Activated CD4-positive, alpha-beta T cell treated with anti-CD3 and anti-CD28 coated beads, Interleukin-2, amount 10 ng/mL, durations not matched to agents 24 days and 14 days (primary cell): ENCODE measurements around the gene DNM3. TPM values are rescaled to one million over a fixed set of nuclear protein-coding genes. Genes with fewer than 3 reads are reported as not detected.
A peak's percentile ranks its signal among the peaks of the same experiment; 100 is the strongest.
"Not testable (repeated sequence)": the region's sequence is repeated elsewhere in the genome, so short reads cannot be mapped to it uniquely, and the experiment has no call there.

Source experiments
- DNase-seq: peaks from one replicate; pipeline ENCODE4 v3.0.0; 2022
- H3K27ac Mint-ChIP-seq: one replicate; pipeline ENCODE4 v1.8.0; 2022; ENCODE audit warnings: mild to moderate bottlenecking, mixed read lengths
- H3K27me3 Mint-ChIP-seq: one replicate; pipeline ENCODE4 v1.8.0; 2022; ENCODE audit warnings: mixed read lengths
- H3K36me3 Mint-ChIP-seq: one replicate; pipeline ENCODE4 v1.8.0; 2022; ENCODE audit warnings: low read depth, mild to moderate bottlenecking, mixed read lengths
- H3K4me1 Mint-ChIP-seq: one replicate; pipeline ENCODE4 v1.8.0; 2021; ENCODE audit warnings: mixed read lengths
- H3K4me3 Mint-ChIP-seq: one replicate; pipeline ENCODE4 v1.8.0; 2022; ENCODE audit warnings: mild to moderate bottlenecking, moderate library complexity, mixed read lengths
- H3K9me3 Mint-ChIP-seq: one replicate; pipeline ENCODE4 v1.8.0; 2021; ENCODE audit warnings: mixed read lengths
- intact Hi-C: fragments of 100-400 bp; cut with micrococcal nuclease; formaldehyde crosslinking; loops from one replicate; pipeline ENCODE4 v1.15.1; 2023
- total RNA-seq: library from RNA; stranded (reverse); gene quantifications from 2 replicates; pipeline ENCODE4 v1.2.3, GENCODE V29; 2022

The DNM3 gene
- total RNA-seq, 1 donor from 2014 or later: 0.42 TPM

DNA sequence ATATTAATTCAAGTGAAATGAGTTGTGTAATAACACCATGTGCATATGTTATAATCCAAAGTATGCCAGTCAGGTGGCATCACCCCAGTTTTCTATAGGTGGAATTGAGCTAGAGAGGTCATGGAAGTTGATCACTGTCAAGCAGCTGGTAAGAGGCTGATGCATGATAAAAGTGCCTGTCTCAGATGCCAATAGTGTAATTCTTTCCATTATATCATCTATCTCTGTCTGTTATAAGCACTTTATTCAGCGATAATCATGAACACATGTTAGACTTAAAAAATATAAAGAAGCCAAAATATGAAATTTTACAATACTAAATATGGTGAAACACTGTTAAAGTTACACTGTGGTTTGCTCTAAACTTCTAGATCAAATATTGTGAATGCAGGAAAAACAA is 156.6 kb downstream of the DNM3 start:
- Mint-ChIP-seq H3K4me3 (no peak overlapping the region), H3K36me3 (no peaks in the 10 kb centered on the region), H3K4me1 (no peaks in the 10 kb centered on the region), H3K27ac (no peak overlapping the region), H3K27me3 (peaks cover 9% of the 10 kb centered on the region), H3K9me3 (no peaks in the 10 kb centered on the region)
- intact Hi-C loops: no loop called here
- no peak for DNase-seq

DNA sequence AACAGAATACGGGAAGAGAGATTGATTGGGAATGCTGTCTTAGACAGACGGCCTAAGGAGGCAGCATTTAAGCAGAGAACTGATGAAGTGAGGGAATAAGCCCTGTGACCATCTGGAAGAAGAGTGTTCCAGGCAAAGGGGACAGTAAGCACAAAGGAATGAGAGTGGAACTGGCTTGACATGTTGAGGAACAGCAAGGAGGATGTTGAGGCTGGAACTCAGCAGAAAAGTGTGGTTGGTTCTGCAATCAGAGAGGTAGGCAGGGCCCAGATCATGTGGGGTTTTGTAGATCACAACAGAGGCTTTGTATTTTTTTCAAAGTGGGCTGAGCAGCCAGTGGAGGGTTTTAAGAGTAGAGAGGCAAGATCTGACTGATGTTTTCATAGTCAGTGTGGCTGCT is 157.4 kb downstream of the DNM3 start:
- H3K9me3 Mint-ChIP-seq: no peaks in the 10 kb centered on the region
- H3K36me3 Mint-ChIP-seq: no peaks in the 10 kb centered on the region
- no peak overlapping the region for H3K4me3 Mint-ChIP-seq
- peaks cover 4% of the 10 kb centered on the region for H3K27me3 Mint-ChIP-seq
- H3K27ac Mint-ChIP-seq: no peak overlapping the region
- intact Hi-C loops: no loop called here
- DNase-seq: no peak
- no peaks in the 10 kb centered on the region for H3K4me1 Mint-ChIP-seq

DNA sequence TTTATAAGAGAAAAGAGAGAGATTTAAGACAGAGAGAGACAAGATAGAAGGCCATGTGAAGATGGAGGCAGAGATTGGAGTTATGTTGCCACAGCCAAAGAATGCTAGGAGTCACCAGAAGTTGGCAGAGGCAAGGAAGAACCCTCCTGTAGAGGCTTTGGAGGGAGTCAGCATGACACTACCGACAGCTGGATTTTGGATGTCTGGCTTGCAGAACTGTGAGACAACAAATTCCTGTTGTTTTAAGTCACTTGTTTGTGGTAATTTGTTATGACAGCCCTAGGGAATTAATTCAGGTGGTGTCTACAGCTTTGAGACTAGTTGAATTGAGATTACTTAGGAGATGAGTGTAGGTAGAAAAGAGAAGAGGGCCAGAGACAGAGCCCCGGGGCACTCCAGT is 158.5 kb downstream of the DNM3 start:
- Mint-ChIP-seq H3K4me1 (peaks cover 3% of the 10 kb centered on the region), H3K9me3 (no peaks in the 10 kb centered on the region), H3K4me3 (no peak overlapping the region), H3K27ac (no peak overlapping the region), H3K36me3 (no peaks in the 10 kb centered on the region), H3K27me3 (peaks cover 2% of the 10 kb centered on the region)
- intact Hi-C loops: loop anchor here (5.0 kb wide), 1 partner anchor 93 kb away; no protein-coding TSS in a partner anchor
- no peak for DNase-seq

DNA sequence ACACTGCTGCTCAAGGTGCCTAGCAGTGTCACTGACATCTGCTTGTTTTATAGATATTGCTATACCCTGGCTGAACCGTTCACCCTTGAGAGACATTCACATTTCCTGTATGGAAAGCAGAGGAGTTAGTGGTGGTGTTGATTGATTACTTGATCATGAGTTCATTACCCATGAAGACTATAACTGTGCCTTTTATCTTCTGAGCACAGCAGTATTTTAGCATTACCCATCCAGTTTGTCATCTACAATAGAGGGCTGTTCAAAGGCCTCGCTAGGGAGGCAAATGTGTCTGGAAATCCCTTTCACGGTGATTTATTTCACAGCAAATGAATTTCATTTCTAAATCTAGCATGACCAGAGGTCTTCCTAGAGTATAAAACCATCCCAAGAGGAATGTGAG is 160.0 kb downstream of the DNM3 start:
- H3K36me3 Mint-ChIP-seq: no peaks in the 10 kb centered on the region
- intact Hi-C loops: loop anchor here (5.0 kb wide), 1 partner anchor 91 kb away; no protein-coding TSS in a partner anchor
- no peaks in the 10 kb centered on the region for H3K9me3 Mint-ChIP-seq
- H3K4me3 Mint-ChIP-seq: no peak overlapping the region
- peaks cover 3% of the 10 kb centered on the region for H3K4me1 Mint-ChIP-seq
- no peak overlapping the region for H3K27ac Mint-ChIP-seq
- H3K27me3 Mint-ChIP-seq: peaks cover 2% of the 10 kb centered on the region
- no peak for DNase-seq

DNA sequence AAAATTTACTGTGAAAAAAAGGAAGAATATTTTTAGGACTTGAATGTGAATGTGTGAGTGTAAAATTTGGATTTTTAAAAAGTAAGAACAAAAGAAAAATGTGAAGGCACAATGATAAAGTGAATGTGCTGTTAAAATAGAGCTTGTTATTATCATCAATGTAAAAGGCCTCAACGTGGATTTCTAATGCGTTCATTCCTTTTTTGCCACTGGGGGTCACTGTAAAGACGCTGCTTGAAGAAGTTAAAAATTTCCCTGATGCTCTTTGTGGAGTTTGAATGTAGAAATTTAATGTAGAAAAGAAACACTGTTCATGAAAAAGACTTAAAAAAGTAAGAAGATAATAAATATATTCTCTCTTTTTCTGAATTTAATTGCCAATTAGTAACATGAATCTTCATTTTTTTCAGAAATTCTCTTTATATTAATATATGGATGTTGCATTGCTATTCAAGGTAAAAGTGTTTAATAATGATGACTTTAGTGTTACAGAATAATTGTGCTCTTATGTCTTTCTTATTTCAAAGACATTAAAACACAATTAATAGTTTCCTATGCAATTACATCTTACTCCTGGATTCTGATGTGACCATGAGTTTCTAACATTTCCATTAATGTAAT is 161.5 kb downstream of the DNM3 start:
- Mint-ChIP-seq H3K9me3 (no peaks in the 10 kb centered on the region), H3K27me3 (peaks cover under 1% of the 10 kb centered on the region), H3K4me1 (peaks cover 3% of the 10 kb centered on the region), H3K27ac (no peak overlapping the region), H3K36me3 (no peaks in the 10 kb centered on the region), H3K4me3 (no peak overlapping the region)
- intact Hi-C loops: loop anchor here (1.0 to 5.0 kb wide), 4 partner anchors 89 to 441 kb away; partner anchors contain the start of gene PIGC
- DNase-seq: peak; percentile 80

DNA sequence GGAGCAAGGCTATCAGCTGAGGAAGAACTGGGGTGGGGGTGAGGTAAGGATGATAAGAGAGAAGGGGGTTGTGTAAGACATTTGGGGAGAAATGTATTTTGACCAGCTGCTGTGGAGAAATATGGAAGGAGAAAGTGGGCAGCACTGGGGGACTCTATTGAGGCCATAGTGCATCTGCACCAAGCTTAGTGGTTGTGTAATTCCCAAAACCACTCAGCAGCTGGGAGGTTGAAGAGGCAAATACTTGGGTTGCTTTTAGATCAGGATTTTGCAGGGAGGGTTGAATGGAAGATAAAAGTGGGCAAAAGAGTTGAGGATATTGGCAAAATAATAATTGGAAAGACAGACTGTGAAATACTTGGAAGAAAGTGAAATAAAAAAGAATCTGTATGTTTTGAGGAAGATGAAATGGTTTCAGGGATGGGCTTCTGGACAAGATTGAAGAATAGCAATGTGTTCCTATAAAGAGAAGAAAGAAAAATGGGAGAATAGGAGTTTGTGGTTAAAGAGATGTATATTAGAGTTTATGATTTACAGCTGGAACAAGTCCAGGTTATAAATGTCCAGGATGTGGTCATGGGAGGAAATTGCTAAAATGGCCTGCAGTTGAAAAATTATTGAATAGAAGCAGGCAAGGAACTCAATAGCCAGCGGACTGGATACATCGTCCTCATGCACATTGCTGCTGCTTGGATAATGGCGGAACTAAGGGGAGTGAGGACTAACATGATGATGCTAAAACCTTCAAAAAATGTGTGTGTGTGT is 162.7 kb downstream of the DNM3 start:
- intact Hi-C loops: loop anchor here (2.0 to 5.0 kb wide), 2 partner anchors 88 to 395 kb away; no protein-coding TSS in a partner anchor
- Mint-ChIP-seq H3K36me3 (no peaks in the 10 kb centered on the region), H3K4me3 (no peak overlapping the region), H3K4me1 (peaks cover 3% of the 10 kb centered on the region), H3K9me3 (no peaks in the 10 kb centered on the region), H3K27me3 (no peaks in the 10 kb centered on the region), H3K27ac (no peak overlapping the region)
- DNase-seq: no peak

DNA sequence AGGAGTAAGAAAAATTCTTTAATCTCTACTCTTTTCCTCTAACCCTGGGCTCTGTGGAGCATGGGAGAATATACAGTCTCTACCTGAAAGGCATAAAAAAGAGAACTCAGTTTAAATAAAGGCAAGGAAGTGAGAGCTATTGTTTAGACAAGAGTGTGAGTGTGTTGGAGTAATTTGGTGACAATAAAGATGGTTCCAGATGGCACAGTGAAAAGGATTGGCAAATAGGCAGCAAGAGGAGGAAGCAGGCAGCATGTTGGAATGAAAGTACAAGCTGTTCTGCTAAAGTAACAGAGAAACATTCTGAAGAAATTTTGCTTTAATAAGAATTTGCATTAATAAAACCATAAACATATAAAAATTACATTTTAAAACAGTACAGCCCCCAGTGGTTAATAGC is 163.4 kb downstream of the DNM3 start:
- DNase-seq: no peak
- intact Hi-C loops: loop anchor here (5.0 kb wide), 1 partner anchor 88 kb away; no protein-coding TSS in a partner anchor
- Mint-ChIP-seq H3K9me3 (no peaks in the 10 kb centered on the region), H3K36me3 (no peaks in the 10 kb centered on the region), H3K4me3 (no peak overlapping the region), H3K4me1 (peaks cover 3% of the 10 kb centered on the region), H3K27me3 (no peaks in the 10 kb centered on the region), H3K27ac (no peak overlapping the region)

DNA sequence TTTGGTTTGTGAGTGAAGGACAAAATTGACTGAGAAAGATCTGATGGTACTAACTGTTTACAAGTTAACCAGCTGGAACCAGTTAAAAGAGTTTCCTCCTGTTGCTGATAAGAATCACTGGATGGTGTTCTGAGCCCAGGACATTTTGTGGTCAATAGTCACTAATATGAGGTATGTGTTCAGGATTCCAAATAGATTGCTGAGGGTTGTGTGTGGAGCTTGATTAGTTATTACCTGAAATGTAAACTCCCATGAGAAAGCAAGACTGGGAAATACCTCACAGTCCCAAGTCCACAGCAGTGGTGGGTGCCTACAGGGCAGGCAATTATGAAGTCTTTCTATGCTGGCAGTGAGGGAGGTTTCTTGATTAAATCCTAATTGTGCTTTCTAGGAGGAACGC is 164.6 kb downstream of the DNM3 start:
- Mint-ChIP-seq H3K27me3 (peaks cover 1% of the 10 kb centered on the region), H3K36me3 (no peaks in the 10 kb centered on the region), H3K27ac (no peak overlapping the region), H3K4me3 (no peak overlapping the region), H3K4me1 (peaks cover 3% of the 10 kb centered on the region), H3K9me3 (no peaks in the 10 kb centered on the region)
- no peak for DNase-seq
- intact Hi-C loops: no loop called here

DNA sequence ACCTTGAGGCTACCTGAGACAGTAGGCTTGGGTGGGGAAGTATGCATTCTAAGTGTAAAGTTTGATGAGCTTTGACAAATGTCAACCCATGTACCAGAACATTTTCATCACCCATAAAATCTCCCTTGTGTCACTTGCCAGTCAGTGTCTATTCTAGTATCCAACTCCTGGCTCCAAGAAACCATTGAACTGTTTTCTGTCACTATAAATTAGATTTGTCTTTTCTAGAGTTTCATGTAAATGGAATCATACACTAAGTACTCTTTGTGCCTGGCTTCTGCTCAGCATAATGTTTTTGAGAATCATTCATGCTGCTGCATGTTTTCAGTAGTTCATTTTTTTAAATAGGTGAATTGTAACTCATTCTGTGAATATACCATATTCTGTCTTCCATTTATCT is 165.4 kb downstream of the DNM3 start:
- DNase-seq: no peak
- intact Hi-C loops: no loop called here

DNA sequence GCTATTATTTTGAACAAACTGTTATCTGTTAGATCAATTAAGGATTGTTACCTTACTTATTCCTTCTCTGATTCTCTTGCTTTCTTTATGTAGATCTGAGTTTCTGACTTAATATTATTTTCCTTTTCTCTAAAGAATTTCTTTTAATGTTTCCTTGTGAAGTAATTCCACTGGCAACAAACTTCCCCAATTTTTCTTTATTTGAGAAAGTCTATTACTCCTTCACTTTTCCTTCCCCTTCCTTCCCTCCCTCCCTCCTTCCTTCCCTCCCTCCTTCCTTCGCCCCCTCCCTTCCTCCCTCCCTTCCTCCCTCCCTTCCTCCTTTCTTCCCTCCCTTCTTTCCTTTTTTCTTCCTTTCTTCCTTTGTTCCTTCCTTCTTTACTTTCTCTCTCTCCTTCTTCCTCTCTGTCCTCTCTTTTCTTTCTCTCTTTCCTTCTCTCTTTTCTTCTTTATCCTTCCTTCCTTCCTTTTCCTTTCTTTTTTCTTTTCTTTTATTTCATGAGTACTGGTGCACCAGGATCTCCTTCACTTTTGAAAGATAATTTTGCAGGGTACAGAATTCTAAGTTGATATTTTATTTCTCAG is 177.5 kb downstream of the DNM3 start:
- Mint-ChIP-seq H3K36me3 (no peaks in the 10 kb centered on the region), H3K4me1 (no peaks in the 10 kb centered on the region), H3K9me3 (peaks cover 3% of the 10 kb centered on the region), H3K27ac (no peak overlapping the region), H3K4me3 (no peak overlapping the region), H3K27me3 (peaks cover 44% of the 10 kb centered on the region)
- intact Hi-C loops: no loop called here
- DNase-seq: no peak

More for the DNA sequence above, 165.4 kb downstream of the DNM3 start:
- H3K27me3 Mint-ChIP-seq: peaks cover 2% of the 10 kb centered on the region
- H3K9me3 Mint-ChIP-seq: peaks cover 1% of the 10 kb centered on the region
- no peak overlapping the region for H3K27ac Mint-ChIP-seq
- H3K4me3 Mint-ChIP-seq: no peak overlapping the region
- H3K36me3 Mint-ChIP-seq: no peaks in the 10 kb centered on the region
- H3K4me1 Mint-ChIP-seq: peaks cover 3% of the 10 kb centered on the region

DNA sequence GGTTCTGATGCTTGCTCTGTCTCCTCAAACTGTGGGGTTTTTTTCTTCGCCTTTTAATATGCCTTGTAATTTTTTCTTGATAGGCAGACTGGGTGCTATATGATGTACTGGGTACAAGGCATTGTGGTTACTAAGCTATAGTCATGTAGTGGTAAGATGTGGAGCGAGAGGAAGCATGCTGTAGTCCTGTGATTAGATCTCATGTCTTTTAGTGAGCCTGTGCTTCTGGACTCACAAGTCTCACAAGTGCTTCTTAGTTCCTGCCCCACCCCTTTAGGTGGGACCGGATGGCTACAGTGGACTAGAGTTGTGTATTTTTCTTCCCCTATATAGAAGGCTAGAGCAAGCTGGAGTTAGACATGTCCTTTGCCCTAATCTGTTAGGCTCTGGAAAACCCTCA is 178.7 kb downstream of the DNM3 start:
- Mint-ChIP-seq H3K36me3 (no peaks in the 10 kb centered on the region), H3K27ac (no peak overlapping the region), H3K27me3 (peaks cover 39% of the 10 kb centered on the region), H3K4me3 (no peak overlapping the region), H3K9me3 (peaks cover 3% of the 10 kb centered on the region), H3K4me1 (no peaks in the 10 kb centered on the region)
- intact Hi-C loops: no loop called here
- DNase-seq: no peak

DNA sequence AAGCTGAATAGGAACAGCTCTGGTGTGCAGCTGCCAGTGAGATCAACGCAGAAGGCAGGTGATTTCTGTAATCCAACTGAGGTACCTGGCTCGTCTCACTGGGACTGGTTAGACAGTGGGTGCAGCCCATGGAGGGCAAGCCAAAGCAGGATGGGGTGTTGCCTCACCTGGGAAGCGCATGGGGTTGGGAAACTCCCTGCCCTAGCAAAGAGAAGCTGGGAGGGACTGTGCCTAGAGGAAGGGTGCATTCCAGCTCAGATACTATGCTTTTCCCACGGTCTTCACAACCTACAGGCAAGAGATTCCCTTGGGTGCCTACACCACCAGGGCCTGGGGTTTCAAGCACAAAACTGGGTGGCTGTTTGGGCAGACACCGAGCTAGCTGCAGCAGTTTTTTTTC is 183.2 kb downstream of the DNM3 start:
- no peak overlapping the region for H3K27ac Mint-ChIP-seq
- peaks cover 7% of the 10 kb centered on the region for H3K9me3 Mint-ChIP-seq
- no peak overlapping the region for H3K4me3 Mint-ChIP-seq
- H3K36me3 Mint-ChIP-seq: no peaks in the 10 kb centered on the region
- H3K27me3 Mint-ChIP-seq: peaks cover 29% of the 10 kb centered on the region
- intact Hi-C loops: no loop called here
- no peak for DNase-seq
- no peaks in the 10 kb centered on the region for H3K4me1 Mint-ChIP-seq

DNA sequence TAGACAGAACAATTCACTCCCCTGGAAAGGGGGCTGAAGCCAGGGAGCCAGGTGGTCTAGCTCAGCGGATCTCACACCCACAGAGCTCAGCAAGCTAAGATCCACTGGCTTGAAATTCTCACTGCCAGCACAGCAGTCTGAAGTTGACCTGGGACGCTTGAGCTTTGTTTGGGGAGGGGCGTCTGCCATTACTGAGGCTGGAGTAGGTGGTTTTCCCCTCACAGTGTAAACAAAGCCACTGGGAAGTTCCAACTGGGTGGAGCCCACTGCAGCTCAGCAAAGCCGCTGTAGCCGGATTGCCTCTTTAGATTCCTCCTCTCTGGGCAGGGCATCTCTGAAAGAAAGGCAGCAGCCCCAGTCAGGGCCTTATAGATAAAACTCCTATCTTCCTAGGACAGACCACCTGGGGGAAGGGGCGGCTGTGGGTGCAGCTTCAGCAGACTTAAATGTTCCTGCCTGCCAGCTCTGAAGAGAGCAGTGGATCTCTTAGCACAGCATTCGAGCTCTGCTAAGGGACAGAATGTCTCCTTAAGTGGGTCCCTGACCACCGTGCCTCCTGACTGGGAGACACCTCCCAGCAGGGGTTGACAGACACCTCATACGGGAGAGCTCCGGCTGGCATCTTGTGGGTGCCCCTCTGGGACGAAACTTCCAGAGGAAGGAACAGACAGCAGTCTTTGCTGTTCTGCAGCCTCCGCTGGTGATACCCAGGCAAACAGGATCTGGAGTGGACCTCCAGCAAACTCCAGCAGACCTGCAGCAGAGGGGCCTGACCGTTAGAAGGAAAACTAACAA is 183.8 kb downstream of the DNM3 start:
- intact Hi-C loops, H3K9me3 Mint-ChIP-seq, H3K36me3 Mint-ChIP-seq, H3K4me1 Mint-ChIP-seq, H3K27ac Mint-ChIP-seq, H3K4me3 Mint-ChIP-seq, DNase-seq: not testable (repeated sequence)
- H3K27me3 Mint-ChIP-seq: peaks cover 28% of the 10 kb centered on the region
